MM.1S (cell line): ENCODE data around the gene POLE4.

Experiments
- DNase-seq: peaks from one replicate; pipeline ENCODE4 v3.0.0-alpha.2; 2015
- H2AFZ ChIP-seq: fragments of 300-600 bp; sonication (generic); 2 replicates; pipeline ENCODE4 v1.6.0; 2016; ENCODE audit warnings: antibody characterized with exemption, low read length
- H3F3A ChIP-seq: fragments of 300-600 bp; sonication (generic); 2 replicates; pipeline ENCODE4 v1.6.1; 2016; ENCODE audit warnings: mild to moderate bottlenecking, antibody characterized with exemption, low read length, moderate library complexity, mixed read lengths; ENCODE audit not compliant: insufficient read depth
- H3K27ac ChIP-seq: fragments of 300-600 bp; sonication (generic); 2 replicates; pipeline ENCODE4 v1.5.1; 2016; ENCODE audit warnings: mild to moderate bottlenecking, low read length
- H3K27me3 ChIP-seq: fragments of 300-600 bp; sonication (generic); replicated peaks from 2 replicates; pipeline ENCODE4 v1.6.0; 2016; ENCODE audit warnings: low read length; ENCODE audit not compliant: insufficient read depth
- H3K36me3 ChIP-seq: fragments of 300-600 bp; sonication (generic); replicated peaks from 2 replicates; pipeline ENCODE4 v1.6.1; 2016; ENCODE audit warnings: mild to moderate bottlenecking, low read length, mixed read lengths; ENCODE audit not compliant: insufficient read depth
- H3K4me1 ChIP-seq: fragments of 300-600 bp; sonication (generic); 2 replicates; pipeline ENCODE4 v1.6.1; 2016; ENCODE audit warnings: low read length, mixed read lengths
- H3K4me2 ChIP-seq: fragments of 300-600 bp; sonication (generic); 2 replicates; pipeline ENCODE4 v1.6.0; 2016; ENCODE audit warnings: low read depth, low read length
- H3K4me3 ChIP-seq: fragments of 300-600 bp; sonication (generic); 2 replicates; pipeline ENCODE4 v1.5.1; 2016; ENCODE audit warnings: low read length, mixed read lengths
- H3K79me2 ChIP-seq: fragments of 300-600 bp; sonication (generic); 2 replicates; pipeline ENCODE4 v1.6.1; 2016; ENCODE audit warnings: mixed run types, low read length, mixed read lengths
- H3K9ac ChIP-seq: fragments of 300-600 bp; sonication (generic); 2 replicates; pipeline ENCODE4 v1.6.1; 2016; ENCODE audit warnings: low read length, mixed read lengths
- H3K9me2 ChIP-seq: fragments of 300-600 bp; sonication (generic); replicated peaks from 2 replicates; pipeline ENCODE4 v1.6.1; 2016; ENCODE audit warnings: mild to moderate bottlenecking, low read length, mixed read lengths; ENCODE audit not compliant: insufficient read depth
- H3K9me3 ChIP-seq: fragments of 300-600 bp; sonication (generic); replicated peaks from 2 replicates; pipeline ENCODE4 v1.6.1; 2016; ENCODE audit warnings: mild to moderate bottlenecking, low read length, mixed read lengths; ENCODE audit not compliant: insufficient read depth
- H4K20me1 ChIP-seq: fragments of 300-600 bp; sonication (generic); 2 replicates; pipeline ENCODE4 v1.6.1; 2016; ENCODE audit warnings: mild to moderate bottlenecking, low read length, moderate library complexity, mixed read lengths; ENCODE audit not compliant: insufficient read depth
- CTCF ChIP-seq: fragments of 300-600 bp; sonication (generic); IDR thresholded peaks from 2 replicates; pipeline ENCODE4 v1.5.1; 2016; ENCODE audit warnings: antibody characterized with exemption, low read length, mixed read lengths
- EZH2 ChIP-seq: fragments of 300-600 bp; sonication (generic); optimal IDR thresholded peaks from 2 replicates; pipeline ENCODE3; 2017; ENCODE audit warnings: low read depth, mild to moderate bottlenecking, antibody characterized with exemption, low read length, mixed read lengths
- EZH2phosphoT487 ChIP-seq: fragments of 300-600 bp; sonication (generic); IDR thresholded peaks from 2 replicates; pipeline ENCODE4 v1.6.1; 2018; ENCODE audit warnings: antibody characterized with exemption, low read length

The POLE4 gene

GRCh38 chr2:74952575-74952974 lies 5.9 kb upstream of the POLE4 start:
- no peaks in the 10 kb centered on the region for H3F3A ChIP-seq

GRCh38 chr2:74953796-74954499 lies 4.5 kb upstream of the POLE4 start:
- no peaks in the 10 kb centered on the region for H3K36me3 ChIP-seq
- no peaks in the 10 kb centered on the region for H3K9me2 ChIP-seq
- no peak for TF ChIP-seq EZH2
- no peak overlapping the region for H3K27ac ChIP-seq
- no peaks in the 10 kb centered on the region for H3K79me2 ChIP-seq
- no peak overlapping the region for H3K4me3 ChIP-seq
- DNase-seq = no peak
- no peaks in the 10 kb centered on the region for H4K20me1 ChIP-seq
- no peak overlapping the region for H2AFZ ChIP-seq
- H3K9ac ChIP-seq = no peak overlapping the region
- no peaks in the 10 kb centered on the region for H3F3A ChIP-seq
- H3K9me3 ChIP-seq = no peaks in the 10 kb centered on the region
- no peak overlapping the region for H3K4me2 ChIP-seq
- peaks cover 4% of the 10 kb centered on the region; the same call in 1 of the 2 replicates for H3K4me1 ChIP-seq
- no peaks in the 10 kb centered on the region for H3K27me3 ChIP-seq

More at GRCh38 chr2:74952575-74952974, 5.9 kb upstream of the POLE4 start:
- Histone ChIP-seq H3K27me3 (no peaks in the 10 kb centered on the region), H3K9me2 (no peaks in the 10 kb centered on the region), H3K79me2 (no peaks in the 10 kb centered on the region), H2AFZ (peak overlapping the region; percentile 45; the same call in 1 of the 2 replicates), H3K4me3 (no peak overlapping the region), H3K27ac (no peak overlapping the region), H3K36me3 (no peaks in the 10 kb centered on the region), H3K4me2 (no peak overlapping the region), H3K9me3 (no peaks in the 10 kb centered on the region), H4K20me1 (no peaks in the 10 kb centered on the region), H3K9ac (no peak overlapping the region), H3K4me1 (no peaks in the 10 kb centered on the region)
- no peak for DNase-seq
- TF ChIP-seq EZH2phosphoT487 (no peak), CTCF (no peak), EZH2 (no peak)

- TF ChIP-seq EZH2phosphoT487 (no peak), CTCF (no peak), EZH2 (no peak)
- Histone ChIP-seq H3F3A (no peaks in the 10 kb centered on the region), H3K9me2 (no peaks in the 10 kb centered on the region), H3K4me1 (peaks cover 8% of the 10 kb centered on the region; the same call in 1 of the 2 replicates), H4K20me1 (no peaks in the 10 kb centered on the region), H3K27ac (no peak overlapping the region), H3K27me3 (no peaks in the 10 kb centered on the region), H2AFZ (no peak overlapping the region), H3K79me2 (no peaks in the 10 kb centered on the region), H3K4me3 (no peak overlapping the region), H3K36me3 (no peaks in the 10 kb centered on the region), H3K9me3 (no peaks in the 10 kb centered on the region), H3K9ac (no peak overlapping the region), H3K4me2 (no peak overlapping the region)
- DNase-seq = no peak
Measured at GRCh38 chr2:74954500-74954874, 4.0 kb upstream of the POLE4 start.

- no peak for DNase-seq
- Histone ChIP-seq H3K79me2 (no peaks in the 10 kb centered on the region), H3K27me3 (no peaks in the 10 kb centered on the region), H3K4me1 (peaks cover 8% of the 10 kb centered on the region; the same call in 1 of the 2 replicates), H3K36me3 (no peaks in the 10 kb centered on the region), H3K4me2 (peak overlapping the region; percentile 72), H3F3A (no peaks in the 10 kb centered on the region), H4K20me1 (no peaks in the 10 kb centered on the region), H3K27ac (no peak overlapping the region), H2AFZ (peak overlapping the region; percentile 63), H3K9me3 (no peaks in the 10 kb centered on the region), H3K4me3 (peak overlapping the region; percentile 85), H3K9me2 (no peaks in the 10 kb centered on the region), H3K9ac (peak overlapping the region; percentile 91; the same call in 1 of the 2 replicates)
- TF ChIP-seq CTCF (no peak), EZH2 (no peak), EZH2phosphoT487 (no peak)
Measured at GRCh38 chr2:74957886-74958273, 563 bp upstream of the POLE4 start.
